HG02870 (cell line): ENCODE results near the gene WWOX.
A peak's percentile ranks its signal among the peaks of the same experiment; 100 is the strongest.

Experiments
- ATAC-seq: cut with Tn5 transposase; IDR thresholded peaks from one replicate; pipeline ENCODE4 v1.9.1; 2021; ENCODE audit warnings: mild to moderate bottlenecking, moderate library complexity; ENCODE audit not compliant: unreplicated experiment

WWOX gene

GRCh38 chr16:78988361-78988969 lies 889.0 kb downstream of the WWOX start:
- ATAC-seq = no peak

- no peak for ATAC-seq
Measured at GRCh38 chr16:78990309-78990701, 890.9 kb downstream of the WWOX start.

GRCh38 chr16:78992001-78992400 lies 892.5 kb downstream of the WWOX start:
- ATAC-seq = no peak

- ATAC-seq = no peak
Measured at GRCh38 chr16:78993346-78993745, 893.9 kb downstream of the WWOX start.

- no peak for ATAC-seq
Measured at GRCh38 chr16:78994135-78994745, 894.8 kb downstream of the WWOX start.

- ATAC-seq = no peak
Measured at GRCh38 chr16:78995441-78995840, 896.0 kb downstream of the WWOX start.

- ATAC-seq = no peak
Measured at GRCh38 chr16:78996790-78997189, 897.3 kb downstream of the WWOX start.

GRCh38 chr16:78998879-78999278 lies 899.4 kb downstream of the WWOX start:
- no peak for ATAC-seq

GRCh38 chr16:79001156-79001967 lies 901.9 kb downstream of the WWOX start:
- ATAC-seq = no peak

GRCh38 chr16:79003026-79003609 lies 903.7 kb downstream of the WWOX start:
- ATAC-seq = no peak

GRCh38 chr16:79004309-79004708 lies 904.9 kb downstream of the WWOX start:
- ATAC-seq = no peak

- no peak for ATAC-seq
Measured at GRCh38 chr16:79005096-79005495, 905.6 kb downstream of the WWOX start.

- ATAC-seq = no peak
Measured at GRCh38 chr16:79006206-79006605, 906.8 kb downstream of the WWOX start.

- ATAC-seq = no peak
Measured at GRCh38 chr16:79006765-79007164, 907.3 kb downstream of the WWOX start.

- ATAC-seq = peak; percentile 53
Measured at GRCh38 chr16:79007614-79008013, 908.2 kb downstream of the WWOX start.

- no peak for ATAC-seq
Measured at GRCh38 chr16:79008036-79008868, 908.8 kb downstream of the WWOX start.

- no peak for ATAC-seq
Measured at GRCh38 chr16:79008869-79009179, 909.4 kb downstream of the WWOX start.

- no peak for ATAC-seq
Measured at GRCh38 chr16:79009896-79010295, 910.4 kb downstream of the WWOX start.

GRCh38 chr16:79011282-79011681 lies 911.8 kb downstream of the WWOX start:
- ATAC-seq = no peak

- no peak for ATAC-seq
Measured at GRCh38 chr16:79012671-79013434, 913.4 kb downstream of the WWOX start.
